Liver (tissue), 3 donors: Measurements from ENCODE around the gene STKLD1.

Source experiments
- GABPA ChIP-seq, 2 donors: IDR thresholded peaks in 1 of 2; conservative IDR thresholded peaks in 1 of 2; 2 replicates each; pipeline ENCODE4 v1.6.1; 2016; ENCODE audit warnings: antibody characterized with exemption in 2 of 2, mild to moderate bottlenecking in 1 of 2, moderate library complexity in 1 of 2
- RAD21 ChIP-seq, 2 donors: IDR thresholded peaks; 2 replicates each; pipeline ENCODE4 v1.6.1; 2016; ENCODE audit warnings: antibody characterized with exemption in 2 of 2, mild to moderate bottlenecking in 2 of 2
- RXRA ChIP-seq, 2 donors: IDR thresholded peaks; 2 replicates each; pipeline ENCODE4 v1.6.1; 2017 to 2018; ENCODE audit warnings: antibody characterized with exemption in 2 of 2, mild to moderate bottlenecking in 1 of 2
- TAF1 ChIP-seq: conservative IDR thresholded peaks from 2 replicates; pipeline ENCODE4 v1.6.1; 2016; ENCODE audit warnings: antibody characterized with exemption, mild to moderate bottlenecking
- TF ChIP-seq, protein P1 (sequence below): fragments of 150-350 bp; IDR thresholded peaks from 2 replicates; pipeline ENCODE4 v1.5.1; 2017; ENCODE audit warnings: improper control_type of control experiment, low read depth, low read length; ENCODE audit not compliant: missing input control
- TF ChIP-seq, protein P2 (sequence below): IDR thresholded peaks from 2 replicates; pipeline ENCODE4 v1.6.1; 2016; ENCODE audit warnings: antibody characterized with exemption
- TF ChIP-seq, protein P3 (sequence below): IDR thresholded peaks from 2 replicates; pipeline ENCODE4 v1.6.1; 2016; ENCODE audit warnings: antibody characterized with exemption
- donor health status: healthy.
- donor health status: healthy.

GRCh38 chr9:133386338-133386737, 10.2 kb downstream of the STKLD1 start:
- TF ChIP-seq, protein P1, sequence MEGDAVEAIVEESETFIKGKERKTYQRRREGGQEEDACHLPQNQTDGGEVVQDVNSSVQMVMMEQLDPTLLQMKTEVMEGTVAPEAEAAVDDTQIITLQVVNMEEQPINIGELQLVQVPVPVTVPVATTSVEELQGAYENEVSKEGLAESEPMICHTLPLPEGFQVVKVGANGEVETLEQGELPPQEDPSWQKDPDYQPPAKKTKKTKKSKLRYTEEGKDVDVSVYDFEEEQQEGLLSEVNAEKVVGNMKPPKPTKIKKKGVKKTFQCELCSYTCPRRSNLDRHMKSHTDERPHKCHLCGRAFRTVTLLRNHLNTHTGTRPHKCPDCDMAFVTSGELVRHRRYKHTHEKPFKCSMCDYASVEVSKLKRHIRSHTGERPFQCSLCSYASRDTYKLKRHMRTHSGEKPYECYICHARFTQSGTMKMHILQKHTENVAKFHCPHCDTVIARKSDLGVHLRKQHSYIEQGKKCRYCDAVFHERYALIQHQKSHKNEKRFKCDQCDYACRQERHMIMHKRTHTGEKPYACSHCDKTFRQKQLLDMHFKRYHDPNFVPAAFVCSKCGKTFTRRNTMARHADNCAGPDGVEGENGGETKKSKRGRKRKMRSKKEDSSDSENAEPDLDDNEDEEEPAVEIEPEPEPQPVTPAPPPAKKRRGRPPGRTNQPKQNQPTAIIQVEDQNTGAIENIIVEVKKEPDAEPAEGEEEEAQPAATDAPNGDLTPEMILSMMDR, result no peak
- TF ChIP-seq GABPA (IDR thresholded peaks at IDR 0.05 in 1 of 2, conservative IDR thresholded peaks at IDR 0.05 in 1 of 2) (no peak), TAF1 (no peak), RAD21 (IDR thresholded peaks at IDR 0.05) (no peak), RXRA (IDR thresholded peaks at IDR 0.05) (no peak)
- TF ChIP-seq, protein P2, sequence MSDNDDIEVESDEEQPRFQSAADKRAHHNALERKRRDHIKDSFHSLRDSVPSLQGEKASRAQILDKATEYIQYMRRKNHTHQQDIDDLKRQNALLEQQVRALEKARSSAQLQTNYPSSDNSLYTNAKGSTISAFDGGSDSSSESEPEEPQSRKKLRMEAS, result no peak
- TF ChIP-seq, protein P3, sequence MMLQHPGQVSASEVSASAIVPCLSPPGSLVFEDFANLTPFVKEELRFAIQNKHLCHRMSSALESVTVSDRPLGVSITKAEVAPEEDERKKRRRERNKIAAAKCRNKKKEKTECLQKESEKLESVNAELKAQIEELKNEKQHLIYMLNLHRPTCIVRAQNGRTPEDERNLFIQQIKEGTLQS, result no peak
